ENCODE measurements around the gene C7orf57. TPM values are rescaled to one million over a fixed set of nuclear protein-coding genes. Genes with fewer than 3 reads are reported as not detected.

Gene C7orf57
- polyA plus RNA-seq, 4 donors, result 0.03 to 0.04 TPM; not detected in 2

DNA sequence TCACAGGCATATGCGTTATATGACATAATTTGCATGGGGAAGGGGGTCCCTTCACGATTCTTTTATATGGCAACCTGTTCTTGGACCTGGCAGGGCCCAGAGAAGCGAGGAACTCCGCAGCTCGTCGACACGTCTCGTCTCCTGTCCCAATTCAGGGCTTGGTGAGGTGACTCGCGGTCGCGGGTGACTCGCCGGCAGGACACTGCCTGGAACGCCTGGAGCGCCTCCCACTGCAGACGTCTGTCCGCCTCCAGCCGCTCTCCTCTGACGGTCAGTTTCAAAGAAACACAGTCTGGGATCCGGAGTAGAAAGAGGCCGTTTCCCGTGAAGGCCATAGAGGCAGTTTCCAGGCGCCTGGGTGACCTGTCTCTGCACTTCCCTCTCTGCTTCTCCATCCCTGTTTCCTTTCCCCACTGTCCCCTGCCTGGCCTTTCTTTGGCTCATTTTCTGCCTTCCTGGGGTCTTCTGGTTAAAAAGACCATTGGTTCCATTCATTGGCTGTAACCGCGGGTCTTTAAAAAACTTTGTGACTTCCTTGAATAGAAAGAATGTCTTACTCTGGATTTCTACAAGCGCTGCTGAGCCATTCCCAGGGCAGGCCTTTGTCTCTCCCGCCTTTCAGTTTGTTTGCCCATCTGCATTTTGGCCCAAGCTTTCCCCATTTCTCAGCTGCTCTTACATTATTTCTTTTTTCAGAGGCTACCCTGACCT is 54.9 kb downstream of the C7orf57 start:
- H3K27me3 ChIP-seq (ENCODE audit: control insufficient read depth in 3 of 3, insufficient read depth in 3 of 3, low read length in 3 of 3), result no peaks in the 10 kb centered on the region
- peaks cover 6 to 25% (median 16%) of the 10 kb centered on the region in 3 donors for H3K36me3 ChIP-seq (ENCODE audit: control insufficient read depth in 3 of 3, insufficient read depth in 2 of 3, low read depth in 1 of 3, low read length in 3 of 3)
- WGBS, 3 donors, result 60 to 68% (median 66%) methylated on average over 28 of the region's 28 CpGs
- H3K4me1 ChIP-seq (ENCODE audit: control insufficient read depth in 3 of 3, insufficient read depth in 2 of 3, low read depth in 1 of 3, low read length in 2 of 3), result peaks cover 3 to 27% (median 5%) of the 10 kb centered on the region in 3 donors
- peak in 1 of 2 donors; percentile 53 for DNase-seq
- H3K9me3 ChIP-seq (ENCODE audit: control insufficient read depth in 2 of 2, insufficient read depth in 1 of 2, low read depth in 1 of 2, low read length in 1 of 2), result no peaks in the 10 kb centered on the region
- H3K4me3 ChIP-seq (ENCODE audit: low read depth in 1 of 3, low read length in 3 of 3), result peak overlapping the region; percentile 75 to 88 (median 86)
- peak overlapping the region in 2 of 3 donors; percentile 94 to 98 for H3K27ac ChIP-seq (ENCODE audit: low read depth in 1 of 3, low read length in 2 of 3)
- no peak for FAIRE-seq

DNA sequence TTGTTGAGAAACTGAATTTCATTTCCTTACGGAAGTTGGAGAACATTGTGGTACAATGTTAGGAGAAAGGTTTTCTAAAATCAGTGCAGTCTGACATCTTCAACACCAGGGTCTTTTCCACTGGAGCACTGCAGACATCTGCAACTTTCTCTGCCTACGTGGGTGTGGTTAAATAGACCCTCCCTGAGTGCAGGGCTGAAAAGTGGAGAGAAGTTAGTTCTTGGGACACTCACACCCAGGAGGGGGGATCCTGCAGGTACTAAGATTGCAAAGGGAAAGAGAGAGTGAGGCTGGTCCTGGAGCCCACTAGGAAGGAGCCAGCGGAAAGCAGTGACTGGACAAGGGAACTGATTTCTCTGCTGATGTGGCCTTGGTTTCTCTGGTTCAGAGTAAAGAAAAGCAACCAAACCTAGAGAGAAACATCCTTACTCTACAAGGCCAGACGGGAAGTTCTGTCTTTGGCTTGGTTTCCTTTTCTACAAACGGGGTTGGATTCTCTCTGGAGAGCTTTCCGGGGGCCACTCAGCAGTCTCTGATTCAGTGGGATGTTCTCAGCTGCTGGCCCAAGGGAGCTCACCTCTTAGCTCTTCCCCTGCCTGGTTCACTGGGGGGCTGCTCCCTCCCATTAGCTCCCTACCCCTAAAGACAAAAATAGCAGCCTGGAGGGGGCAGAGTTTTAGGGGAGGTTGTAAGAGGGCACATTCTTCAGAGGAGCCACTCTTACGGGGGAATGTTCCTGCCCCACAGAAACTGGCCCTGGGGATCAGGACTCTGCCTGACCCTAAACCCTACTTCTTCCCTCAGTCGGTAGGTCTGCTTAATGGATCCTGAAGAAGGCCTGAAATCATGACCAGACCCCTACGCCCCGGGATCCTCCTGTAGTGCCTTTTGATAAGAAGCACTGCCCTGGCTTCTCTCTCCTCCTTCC is 56.4 kb downstream of the C7orf57 start:
- no peaks in the 10 kb centered on the region for H3K9me3 ChIP-seq (ENCODE audit: control insufficient read depth in 2 of 2, insufficient read depth in 1 of 2, low read depth in 1 of 2, low read length in 1 of 2)
- FAIRE-seq, result no peak
- peaks cover 0 to 13% (median 0%) of the 10 kb centered on the region in 3 donors for H3K4me1 ChIP-seq (ENCODE audit: control insufficient read depth in 3 of 3, insufficient read depth in 2 of 3, low read depth in 1 of 3, low read length in 2 of 3)
- H3K27ac ChIP-seq (ENCODE audit: low read depth in 1 of 3, low read length in 2 of 3), result no peak overlapping the region
- WGBS, 3 donors, result 81 to 93% (median 86%) methylated on average over 10 of the region's 10 CpGs
- no peak overlapping the region for H3K4me3 ChIP-seq (ENCODE audit: low read depth in 1 of 3, low read length in 3 of 3)
- DNase-seq, result no peak
- H3K36me3 ChIP-seq (ENCODE audit: control insufficient read depth in 3 of 3, insufficient read depth in 2 of 3, low read depth in 1 of 3, low read length in 3 of 3), result peaks cover 8 to 29% (median 17%) of the 10 kb centered on the region in 3 donors
- no peaks in the 10 kb centered on the region for H3K27me3 ChIP-seq (ENCODE audit: control insufficient read depth in 3 of 3, insufficient read depth in 3 of 3, low read length in 3 of 3)

DNA sequence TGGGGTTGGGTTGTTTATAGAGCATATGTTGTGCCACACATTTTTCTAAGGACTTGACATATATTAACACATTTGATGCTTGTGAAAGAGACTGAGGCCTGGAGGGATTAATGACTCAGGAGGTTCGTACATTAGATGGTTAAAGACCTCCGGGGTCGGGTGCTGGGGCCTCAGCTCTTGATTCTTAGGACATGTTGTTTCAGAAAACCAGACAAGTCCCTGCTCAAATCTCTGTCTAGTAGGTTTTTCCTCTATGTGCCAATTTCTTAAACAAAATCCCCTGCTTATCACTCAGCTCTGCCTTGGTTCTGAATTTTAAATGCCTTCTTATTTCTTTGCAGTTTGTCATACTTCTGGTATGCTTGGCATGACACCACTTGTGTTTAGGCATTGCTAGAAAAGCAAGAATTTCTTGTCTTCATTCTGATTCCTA is 59.5 kb downstream of the C7orf57 start:
- Histone ChIP-seq H3K4me3 (ENCODE audit: low read depth in 1 of 3, low read length in 3 of 3) (no peak overlapping the region), H3K9me3 (ENCODE audit: control insufficient read depth in 2 of 2, insufficient read depth in 1 of 2, low read depth in 1 of 2, low read length in 1 of 2) (no peaks in the 10 kb centered on the region), H3K36me3 (ENCODE audit: control insufficient read depth in 3 of 3, insufficient read depth in 2 of 3, low read depth in 1 of 3, low read length in 3 of 3) (peaks cover 8 to 33% (median 22%) of the 10 kb centered on the region in 3 donors), H3K27ac (ENCODE audit: low read depth in 1 of 3, low read length in 2 of 3) (no peak overlapping the region), H3K4me1 (ENCODE audit: control insufficient read depth in 3 of 3, insufficient read depth in 2 of 3, low read depth in 1 of 3, low read length in 2 of 3) (no peaks in the 10 kb centered on the region), H3K27me3 (ENCODE audit: control insufficient read depth in 3 of 3, insufficient read depth in 3 of 3, low read length in 3 of 3) (no peaks in the 10 kb centered on the region)
- DNase-seq (no peak), FAIRE-seq (no peak)
- WGBS, 3 donors, result 84 to 91% (median 90%) methylated on average over 3 of the region's 3 CpGs

DNA sequence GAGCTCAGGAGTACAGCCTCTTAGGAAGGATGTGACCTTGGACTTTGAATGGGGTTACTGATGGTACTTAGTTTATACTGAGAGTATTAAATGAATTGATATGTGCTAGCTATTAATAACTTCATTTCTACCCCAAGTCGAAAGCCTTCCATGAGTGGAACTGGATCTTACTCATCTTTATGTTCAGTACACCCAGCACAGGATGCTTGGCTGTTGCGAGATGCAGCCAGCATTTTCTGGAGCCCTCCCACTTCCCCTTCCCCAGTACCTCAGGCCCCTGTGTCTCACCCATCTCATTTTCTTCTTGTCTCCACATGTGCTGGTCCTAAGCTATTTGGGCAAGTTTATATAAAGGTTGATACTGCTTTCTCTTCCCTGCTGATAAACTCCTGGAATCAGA is 60.9 kb downstream of the C7orf57 start:
- Histone ChIP-seq H3K27me3 (ENCODE audit: control insufficient read depth in 3 of 3, insufficient read depth in 3 of 3, low read length in 3 of 3) (no peaks in the 10 kb centered on the region), H3K9me3 (ENCODE audit: control insufficient read depth in 2 of 2, insufficient read depth in 1 of 2, low read depth in 1 of 2, low read length in 1 of 2) (no peaks in the 10 kb centered on the region), H3K4me1 (ENCODE audit: control insufficient read depth in 3 of 3, insufficient read depth in 2 of 3, low read depth in 1 of 3, low read length in 2 of 3) (no peaks in the 10 kb centered on the region), H3K36me3 (ENCODE audit: control insufficient read depth in 3 of 3, insufficient read depth in 2 of 3, low read depth in 1 of 3, low read length in 3 of 3) (peaks cover 9 to 35% (median 24%) of the 10 kb centered on the region in 3 donors), H3K4me3 (ENCODE audit: low read depth in 1 of 3, low read length in 3 of 3) (no peak overlapping the region), H3K27ac (ENCODE audit: low read depth in 1 of 3, low read length in 2 of 3) (peak overlapping the region in 1 of 3 donors; percentile 47)
- DNase-seq (peak in 1 of 2 donors; percentile 32), FAIRE-seq (no peak)
- 74 to 80% (median 78%) methylated on average over 2 of the region's 2 CpGs for WGBS, 3 donors

DNA sequence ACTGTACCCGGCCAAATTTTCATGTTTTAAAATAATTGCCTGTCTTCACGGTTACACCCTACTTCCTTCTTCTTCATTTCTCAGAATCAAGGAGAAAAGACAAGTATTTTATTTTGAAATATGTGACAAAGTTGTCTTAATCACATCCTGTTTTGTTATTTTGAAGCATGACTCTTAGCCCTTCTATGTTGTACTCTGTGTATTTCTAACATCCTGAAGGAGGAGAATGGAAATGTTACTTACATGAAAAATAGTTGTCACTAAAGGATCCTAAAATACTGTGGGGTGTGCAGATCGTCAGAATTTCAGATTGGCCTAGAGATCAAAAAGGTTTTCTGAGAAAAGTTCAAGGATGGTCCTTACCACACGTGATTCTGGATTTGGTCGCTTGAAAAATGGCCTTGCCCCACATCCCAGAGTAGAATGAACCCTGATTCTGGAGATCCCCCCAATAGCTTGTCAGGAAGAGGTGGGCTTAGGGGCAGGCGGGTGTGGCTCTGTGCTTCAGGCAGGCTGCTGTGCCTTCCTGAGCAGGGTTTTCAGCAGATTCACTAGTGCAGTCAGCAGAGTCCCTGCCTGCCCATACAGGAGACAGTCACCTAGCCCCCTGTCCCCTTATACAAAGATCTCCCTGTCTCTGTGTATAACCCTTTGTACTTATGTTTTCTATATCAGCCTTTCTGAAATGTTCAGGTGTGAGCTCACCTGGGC is 62.3 kb downstream of the C7orf57 start:
- 58 to 81% (median 64%) methylated on average over 6 of the region's 6 CpGs for WGBS, 3 donors
- Histone ChIP-seq H3K27ac (ENCODE audit: low read depth in 1 of 3, low read length in 2 of 3) (peak overlapping the region in 1 of 3 donors; percentile 73), H3K4me1 (ENCODE audit: control insufficient read depth in 3 of 3, insufficient read depth in 2 of 3, low read depth in 1 of 3, low read length in 2 of 3) (no peaks in the 10 kb centered on the region), H3K9me3 (ENCODE audit: control insufficient read depth in 2 of 2, insufficient read depth in 1 of 2, low read depth in 1 of 2, low read length in 1 of 2) (no peaks in the 10 kb centered on the region), H3K4me3 (ENCODE audit: low read depth in 1 of 3, low read length in 3 of 3) (no peak overlapping the region), H3K36me3 (ENCODE audit: control insufficient read depth in 3 of 3, insufficient read depth in 2 of 3, low read depth in 1 of 3, low read length in 3 of 3) (peaks cover 5 to 36% (median 29%) of the 10 kb centered on the region in 3 donors), H3K27me3 (ENCODE audit: control insufficient read depth in 3 of 3, insufficient read depth in 3 of 3, low read length in 3 of 3) (no peaks in the 10 kb centered on the region)
- DNase-seq, result no peak
- no peak for FAIRE-seq

DNA sequence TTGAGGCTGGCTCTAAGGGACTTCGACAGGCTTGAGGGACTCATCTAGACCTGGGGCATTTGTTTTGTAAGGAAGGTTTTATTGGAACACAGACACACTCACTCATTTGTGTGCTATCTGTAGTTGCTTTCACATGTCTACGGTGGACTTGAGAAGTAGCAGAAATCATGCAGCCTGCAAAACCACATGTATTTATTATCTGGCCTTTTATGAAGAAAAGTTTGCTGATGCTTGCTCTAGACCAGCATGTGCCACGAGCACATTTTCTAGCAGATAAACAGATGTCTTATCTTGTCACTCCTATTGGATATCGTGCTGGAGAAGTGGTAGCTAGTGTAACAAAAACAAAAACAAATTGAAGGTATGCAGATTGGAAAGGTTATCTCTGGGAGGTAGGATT is 63.5 kb downstream of the C7orf57 start:
- no peak for DNase-seq
- Histone ChIP-seq H3K27me3 (ENCODE audit: control insufficient read depth in 3 of 3, insufficient read depth in 3 of 3, low read length in 3 of 3) (no peaks in the 10 kb centered on the region), H3K36me3 (ENCODE audit: control insufficient read depth in 3 of 3, insufficient read depth in 2 of 3, low read depth in 1 of 3, low read length in 3 of 3) (peaks cover 5 to 36% (median 34%) of the 10 kb centered on the region in 3 donors), H3K27ac (ENCODE audit: low read depth in 1 of 3, low read length in 2 of 3) (no peak overlapping the region), H3K4me3 (ENCODE audit: low read depth in 1 of 3, low read length in 3 of 3) (no peak overlapping the region), H3K9me3 (ENCODE audit: control insufficient read depth in 2 of 2, insufficient read depth in 1 of 2, low read depth in 1 of 2, low read length in 1 of 2) (no peaks in the 10 kb centered on the region), H3K4me1 (ENCODE audit: control insufficient read depth in 3 of 3, insufficient read depth in 2 of 3, low read depth in 1 of 3, low read length in 2 of 3) (no peaks in the 10 kb centered on the region)
- WGBS, 3 donors, result 74 to 82% (median 77%) methylated on average over 4 of the region's 4 CpGs
- FAIRE-seq, result no peak

DNA sequence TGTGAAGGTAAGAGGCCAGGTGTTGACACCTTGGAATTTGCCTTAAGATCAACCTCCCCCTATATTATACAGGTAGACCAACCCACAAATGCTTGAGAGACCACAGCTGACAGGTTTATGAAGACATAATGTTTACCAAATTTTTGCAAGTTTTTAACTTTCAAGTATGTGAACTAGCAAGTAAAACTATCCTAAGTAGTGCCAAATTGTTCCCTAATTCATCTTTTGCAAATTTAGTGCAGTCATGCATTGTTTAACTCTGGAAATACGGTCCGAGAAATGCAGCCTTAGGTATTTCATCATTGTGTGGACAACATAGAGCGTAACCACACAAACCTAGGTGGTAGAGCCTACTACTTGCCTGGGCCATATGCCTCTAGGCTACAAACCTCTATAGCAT is 64.4 kb downstream of the C7orf57 start:
- Histone ChIP-seq H3K4me1 (ENCODE audit: control insufficient read depth in 3 of 3, insufficient read depth in 2 of 3, low read depth in 1 of 3, low read length in 2 of 3) (no peaks in the 10 kb centered on the region), H3K9me3 (ENCODE audit: control insufficient read depth in 2 of 2, insufficient read depth in 1 of 2, low read depth in 1 of 2, low read length in 1 of 2) (no peaks in the 10 kb centered on the region), H3K27me3 (ENCODE audit: control insufficient read depth in 3 of 3, insufficient read depth in 3 of 3, low read length in 3 of 3) (no peaks in the 10 kb centered on the region), H3K4me3 (ENCODE audit: low read depth in 1 of 3, low read length in 3 of 3) (no peak overlapping the region), H3K36me3 (ENCODE audit: control insufficient read depth in 3 of 3, insufficient read depth in 2 of 3, low read depth in 1 of 3, low read length in 3 of 3) (peaks cover 5 to 37% (median 32%) of the 10 kb centered on the region in 3 donors), H3K27ac (ENCODE audit: low read depth in 1 of 3, low read length in 2 of 3) (no peak overlapping the region)
- DNase-seq (no peak), FAIRE-seq (no peak)
- WGBS, 3 donors, result 86 to 91% (median 91%) methylated on average over 3 of the region's 3 CpGs

DNA sequence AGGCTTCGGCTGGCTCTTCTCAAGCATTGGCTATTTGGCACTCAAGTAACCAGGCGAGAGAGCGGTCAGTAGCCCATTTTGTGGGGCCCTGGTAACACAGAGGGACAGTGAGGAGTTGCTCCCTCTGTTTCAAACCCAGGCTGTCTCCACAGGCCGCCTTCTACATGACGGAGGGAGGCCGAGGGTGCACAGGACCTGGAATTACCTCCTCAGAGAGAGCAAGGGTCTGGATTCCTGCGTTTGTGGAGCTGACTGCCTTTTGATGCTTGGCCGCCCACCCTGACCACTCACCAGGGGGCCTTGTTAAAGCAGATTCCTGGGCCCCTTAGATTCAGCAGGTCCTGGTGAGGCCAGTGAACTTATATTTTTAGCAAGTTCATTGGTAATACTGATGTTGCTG is 66.0 kb downstream of the C7orf57 start:
- Histone ChIP-seq H3K36me3 (ENCODE audit: control insufficient read depth in 3 of 3, insufficient read depth in 2 of 3, low read depth in 1 of 3, low read length in 3 of 3) (peaks cover 6 to 34% (median 30%) of the 10 kb centered on the region in 3 donors), H3K27me3 (ENCODE audit: control insufficient read depth in 3 of 3, insufficient read depth in 3 of 3, low read length in 3 of 3) (no peaks in the 10 kb centered on the region), H3K27ac (ENCODE audit: low read depth in 1 of 3, low read length in 2 of 3) (no peak overlapping the region), H3K4me3 (ENCODE audit: low read depth in 1 of 3, low read length in 3 of 3) (no peak overlapping the region), H3K9me3 (ENCODE audit: control insufficient read depth in 2 of 2, insufficient read depth in 1 of 2, low read depth in 1 of 2, low read length in 1 of 2) (no peaks in the 10 kb centered on the region), H3K4me1 (ENCODE audit: control insufficient read depth in 3 of 3, insufficient read depth in 2 of 3, low read depth in 1 of 3, low read length in 2 of 3) (no peaks in the 10 kb centered on the region)
- DNase-seq, result no peak
- FAIRE-seq, result no peak
- 95 to 97% (median 96%) methylated on average over 8 of the region's 8 CpGs for WGBS, 3 donors

Data from small intestine (tissue), 7 donors.